DMS 273 (cell line): ENCODE data around the gene ATP13A2.
"Not testable (repeated sequence)": the region's sequence is repeated elsewhere in the genome, so short reads cannot be mapped to it uniquely, and the experiment has no call there.

Source experiments
- DNase-seq: peaks from one replicate; lab custom pipeline; 2025; ENCODE audit not compliant: unreplicated experiment; lab: John Stamatoyannopoulos, UW

Gene ATP13A2

DNA sequence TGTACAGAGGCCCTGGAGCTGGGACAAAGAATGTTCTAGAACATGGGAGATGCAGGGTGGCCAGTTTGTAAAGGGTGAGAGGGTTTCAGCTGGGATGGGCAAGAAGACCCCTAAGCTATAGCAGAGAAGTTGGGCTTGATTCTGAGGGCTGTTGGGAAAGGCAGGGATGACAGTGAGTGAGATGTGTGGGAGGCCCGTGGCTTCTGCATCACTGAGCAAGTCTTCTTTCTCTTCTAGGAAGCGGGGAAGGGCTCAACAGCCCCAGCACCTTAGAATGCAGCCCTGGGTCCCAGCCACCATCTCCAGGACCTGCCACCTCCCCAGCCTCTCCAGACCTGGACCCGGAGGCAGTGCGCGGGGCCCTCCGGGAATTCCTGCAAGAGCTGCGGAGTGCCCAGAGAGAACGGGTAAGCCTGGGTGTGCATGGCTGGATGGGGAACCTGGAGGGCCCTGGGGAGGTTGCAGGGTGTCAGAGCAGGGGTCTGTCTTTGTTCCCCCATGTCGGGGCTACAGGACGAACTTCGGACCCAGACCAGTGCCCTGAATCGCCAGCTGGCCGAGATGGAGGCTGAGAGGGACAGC is 46.2 kb downstream of the ATP13A2 start:
- no peak for DNase-seq

DNA sequence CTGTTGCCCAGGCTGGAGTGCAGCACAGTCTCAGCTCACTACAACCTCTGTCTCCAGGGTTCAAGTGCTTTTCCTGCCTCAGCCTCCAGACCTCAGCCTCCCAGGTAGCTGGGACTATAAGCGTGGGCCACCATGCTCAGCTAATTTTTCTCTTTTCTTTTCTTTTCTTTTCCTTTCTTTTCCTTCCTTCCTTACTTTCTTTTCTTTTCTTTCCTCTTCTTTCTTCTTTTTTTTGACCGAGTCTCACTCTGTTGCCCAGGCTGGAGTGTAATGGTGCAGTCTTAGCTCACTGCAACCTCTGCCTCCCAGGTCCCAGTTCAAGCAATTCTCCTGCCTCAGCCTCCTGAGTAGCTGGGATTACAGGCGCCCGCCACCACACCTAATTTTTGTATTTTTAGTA is 47.6 kb downstream of the ATP13A2 start:
- DNase-seq: not testable (repeated sequence)

DNA sequence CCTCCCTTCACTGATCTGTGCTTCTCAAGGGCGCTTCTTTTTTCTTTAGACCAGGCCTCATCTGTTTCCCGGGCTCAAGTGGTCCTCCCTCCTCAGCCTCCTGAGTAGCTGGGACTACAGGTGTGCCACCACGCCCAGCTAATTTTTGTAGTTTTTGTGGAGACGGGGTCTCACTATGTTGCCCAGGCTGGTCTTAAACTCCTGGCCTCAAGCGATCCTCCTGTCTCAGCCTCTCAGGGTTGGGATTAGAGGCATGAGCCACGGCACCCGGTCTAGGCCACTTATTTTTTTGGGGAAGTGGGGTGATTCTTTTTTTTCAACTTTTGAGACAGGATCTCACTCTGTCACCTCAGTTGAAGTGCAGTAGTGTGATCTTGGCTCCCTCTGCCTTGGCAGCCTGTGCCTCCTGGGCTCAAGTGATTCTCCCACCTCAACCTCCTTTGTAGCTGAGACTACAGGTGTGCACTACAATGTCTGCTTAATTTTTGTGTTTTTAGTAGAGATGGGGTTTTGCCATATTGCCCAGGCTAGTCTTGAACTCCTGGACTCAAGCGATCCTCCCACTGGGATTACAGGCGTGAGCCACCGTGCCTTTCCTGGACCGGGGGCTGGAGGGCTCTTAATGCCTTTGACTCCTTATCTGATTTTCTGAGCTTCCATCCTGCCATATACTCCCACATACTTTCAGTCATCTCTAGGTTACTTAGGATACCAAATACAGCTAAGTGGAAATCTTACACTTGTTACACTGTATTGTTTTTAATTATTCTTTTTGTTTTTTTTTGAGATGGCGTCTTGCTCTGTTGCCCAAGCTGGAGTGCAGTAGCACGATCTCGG is 50.2 kb downstream of the ATP13A2 start:
- DNase-seq: no peak

DNA sequence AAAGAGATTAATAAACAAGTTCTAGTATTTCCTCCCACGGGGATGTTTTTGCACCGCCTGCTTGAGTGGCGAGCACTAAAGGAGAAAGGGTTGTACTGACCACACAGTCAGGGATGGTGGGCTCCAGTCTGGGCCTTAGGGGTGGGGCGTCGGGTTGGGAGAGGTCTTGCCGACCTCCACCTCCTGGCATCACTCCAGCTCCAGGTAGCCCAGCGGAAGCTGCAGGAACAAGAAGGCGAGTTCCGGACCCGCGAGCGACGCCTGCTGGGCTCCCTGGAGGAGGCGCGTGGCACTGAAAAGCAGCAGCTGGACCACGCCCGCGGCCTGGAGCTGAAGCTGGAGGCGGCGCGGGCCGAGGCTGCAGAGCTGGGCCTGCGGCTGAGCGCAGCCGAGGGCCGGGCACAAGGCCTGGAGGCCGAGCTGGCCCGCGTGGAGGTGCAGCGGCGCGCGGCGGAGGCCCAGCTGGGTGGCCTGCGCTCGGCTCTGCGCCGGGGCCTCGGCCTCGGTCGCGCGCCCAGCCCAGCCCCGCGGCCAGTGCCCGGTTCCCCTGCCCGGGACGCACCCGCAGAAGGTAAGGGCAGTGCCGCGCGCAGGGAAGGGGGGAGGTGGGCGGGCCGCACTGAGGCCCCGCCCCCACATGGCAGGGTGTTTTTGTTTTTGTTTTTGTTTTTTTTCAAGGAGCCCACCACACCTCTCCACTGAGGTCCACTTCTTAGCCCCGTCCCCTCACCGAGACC is 51.0 kb downstream of the ATP13A2 start:
- DNase-seq: peak; percentile 94

DNA sequence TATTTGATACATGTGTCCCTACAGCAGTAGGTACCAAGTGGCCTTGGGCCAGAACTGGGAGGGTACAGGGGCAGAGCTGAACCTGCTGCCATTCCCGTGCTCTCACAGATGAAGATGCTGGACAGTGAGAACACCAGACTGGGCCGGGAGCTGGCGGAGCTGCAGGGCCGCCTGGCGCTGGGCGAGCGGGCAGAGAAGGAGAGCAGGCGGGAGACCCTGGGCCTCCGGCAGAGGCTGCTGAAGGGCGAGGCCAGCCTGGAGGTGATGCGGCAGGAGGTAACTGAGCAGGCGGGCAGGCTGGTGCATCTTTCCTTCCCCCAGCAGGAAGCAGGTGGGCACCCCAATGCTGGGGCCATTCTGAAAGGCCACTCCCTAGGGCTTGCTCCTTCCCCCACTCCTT is 53.3 kb downstream of the ATP13A2 start:
- no peak for DNase-seq

DNA sequence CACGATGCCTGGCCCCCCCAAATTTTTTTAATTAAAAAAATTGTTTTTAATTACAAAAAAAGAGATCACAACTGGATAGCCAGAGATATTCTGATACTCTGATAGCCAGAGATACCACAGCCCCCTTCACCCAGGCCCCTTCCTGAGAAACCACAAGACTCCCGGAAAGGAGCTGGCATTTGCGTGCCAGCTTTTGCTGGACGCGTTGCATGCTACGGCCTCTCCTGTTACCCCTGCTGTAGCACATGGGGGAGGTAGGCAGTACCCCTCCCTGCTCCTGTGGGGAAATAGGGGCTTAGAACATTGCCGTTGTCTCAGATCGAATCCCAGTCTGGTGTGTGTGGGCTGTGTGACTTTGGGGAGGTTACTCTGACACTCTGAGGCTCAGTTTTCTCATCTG is 54.0 kb downstream of the ATP13A2 start:
- no peak for DNase-seq

DNA sequence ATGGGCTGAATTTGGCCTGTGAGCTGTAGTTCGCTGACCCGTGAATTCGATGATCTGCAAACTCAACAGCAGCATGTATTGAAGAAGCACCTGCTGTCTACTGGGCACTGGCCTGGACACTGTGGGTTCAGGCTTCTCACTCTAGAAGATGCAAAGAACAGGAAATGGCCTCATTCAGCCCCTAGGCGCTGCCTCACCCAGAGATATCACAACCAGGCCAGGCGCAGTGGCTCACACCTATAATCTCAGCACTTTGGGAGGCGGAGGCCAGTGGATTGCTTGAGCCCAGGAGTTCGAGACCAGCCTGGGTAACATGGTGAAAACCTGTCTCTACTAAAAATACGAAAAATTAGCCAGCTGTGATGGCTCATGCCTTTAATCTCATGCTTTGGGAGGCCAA is 55.0 kb downstream of the ATP13A2 start:
- no peak for DNase-seq

DNA sequence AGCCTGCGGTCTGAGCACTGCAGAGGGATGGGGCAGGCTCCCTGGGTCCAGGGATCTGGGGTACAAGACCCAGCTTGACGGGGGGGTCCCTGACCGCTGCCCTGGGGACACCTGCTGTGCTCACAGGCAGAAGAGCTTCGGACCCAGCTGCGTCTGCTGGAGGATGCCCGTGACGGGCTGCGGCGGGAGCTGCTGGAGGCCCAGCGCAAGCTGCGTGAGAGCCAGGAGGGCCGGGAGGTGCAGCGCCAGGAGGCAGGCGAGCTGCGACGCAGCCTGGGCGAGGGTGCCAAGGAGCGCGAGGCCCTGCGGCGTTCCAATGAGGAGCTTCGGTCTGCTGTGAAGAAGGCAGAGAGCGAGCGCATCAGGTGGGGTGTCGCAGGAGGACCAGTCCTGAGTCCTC is 56.5 kb downstream of the ATP13A2 start:
- DNase-seq: no peak

DNA sequence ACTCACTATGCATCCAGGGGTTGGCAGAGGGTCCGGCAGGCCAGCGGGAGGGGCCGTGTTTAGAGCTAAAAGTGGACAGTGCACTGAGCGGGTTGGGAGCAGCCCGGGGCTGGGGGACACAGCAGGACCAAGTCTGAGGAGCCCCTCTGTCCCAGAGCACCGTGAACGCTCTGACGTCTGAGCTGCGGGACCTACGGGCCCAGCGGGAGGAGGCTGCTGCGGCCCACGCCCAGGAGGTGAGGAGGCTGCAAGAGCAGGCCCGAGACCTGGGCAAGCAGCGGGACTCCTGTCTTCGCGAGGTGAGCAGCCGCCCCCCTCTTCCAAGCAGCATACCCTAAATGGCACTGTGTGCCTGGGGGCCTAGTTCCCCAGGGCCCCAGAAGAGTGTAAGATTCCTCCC is 57.1 kb downstream of the ATP13A2 start:
- DNase-seq: no peak

DNA sequence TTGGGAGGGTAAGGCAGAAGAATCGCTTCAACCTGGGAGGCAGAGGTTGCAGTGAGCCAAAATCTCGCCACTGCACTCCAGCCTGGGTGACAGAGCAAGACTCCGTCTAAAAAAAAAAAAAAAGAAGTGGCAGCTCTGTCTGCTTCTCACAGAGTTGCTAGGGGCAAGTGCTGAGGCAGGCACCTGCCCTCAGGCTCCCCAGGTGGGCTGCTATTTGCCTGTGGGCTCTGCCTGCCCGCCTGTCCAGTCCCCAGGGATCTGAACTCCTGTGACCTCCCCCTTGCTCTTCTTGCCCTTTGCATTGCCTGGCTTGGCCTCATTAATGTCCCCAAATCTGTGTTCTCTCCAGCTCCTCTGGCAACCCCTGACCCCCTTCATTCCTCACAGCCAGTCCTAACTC is 59.4 kb downstream of the ATP13A2 start:
- not testable (repeated sequence) for DNase-seq

DNA sequence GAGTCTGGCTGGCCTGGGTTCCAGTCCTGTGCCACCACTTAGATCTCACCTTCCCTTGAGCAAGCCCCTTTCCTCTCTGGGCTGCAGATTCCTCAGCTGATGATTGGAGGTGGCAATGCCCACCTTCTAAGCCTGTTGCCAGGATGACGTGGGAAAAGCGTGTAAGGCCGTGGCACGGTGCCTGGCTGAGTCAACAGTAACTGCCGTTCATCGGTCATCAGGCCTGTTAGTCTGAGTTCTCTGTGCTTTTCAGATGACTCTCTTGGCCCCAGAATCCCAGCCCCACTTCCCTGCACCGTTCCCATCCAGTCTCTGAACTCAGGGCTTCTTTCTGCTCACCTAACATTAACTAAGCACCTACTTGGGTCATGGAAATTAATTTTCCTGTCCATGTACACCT is 62.7 kb downstream of the ATP13A2 start:
- DNase-seq: not testable (repeated sequence)

DNA sequence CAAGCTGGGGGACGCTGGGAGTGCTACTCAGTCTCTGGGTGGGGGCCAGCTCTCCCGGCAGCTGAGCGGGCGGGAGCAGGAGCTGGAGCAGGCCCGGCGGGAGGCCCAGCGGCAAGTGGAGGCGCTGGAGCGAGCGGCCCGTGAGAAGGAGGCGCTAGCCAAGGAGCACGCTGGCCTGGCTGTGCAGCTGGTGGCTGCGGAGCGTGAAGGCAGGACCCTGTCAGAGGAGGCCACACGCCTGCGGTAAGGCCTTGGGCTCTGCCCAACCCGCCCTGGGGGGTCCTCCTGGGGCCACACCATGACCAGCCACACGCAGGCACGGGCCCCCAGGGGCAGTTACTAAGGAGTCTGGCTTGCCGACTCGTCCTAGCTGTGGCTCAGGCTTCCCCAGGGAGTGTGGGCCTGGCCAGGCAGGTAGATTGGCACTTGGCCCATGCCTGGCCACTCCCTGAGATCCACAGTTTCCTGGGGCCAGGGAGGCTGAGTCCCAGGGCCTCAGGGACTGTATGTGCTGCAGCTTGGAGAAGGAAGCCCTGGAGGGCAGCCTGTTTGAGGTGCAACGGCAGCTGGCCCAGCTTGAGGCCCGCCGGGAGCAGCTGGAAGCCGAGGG is 63.3 kb downstream of the ATP13A2 start:
- DNase-seq: peak; percentile 81

DNA sequence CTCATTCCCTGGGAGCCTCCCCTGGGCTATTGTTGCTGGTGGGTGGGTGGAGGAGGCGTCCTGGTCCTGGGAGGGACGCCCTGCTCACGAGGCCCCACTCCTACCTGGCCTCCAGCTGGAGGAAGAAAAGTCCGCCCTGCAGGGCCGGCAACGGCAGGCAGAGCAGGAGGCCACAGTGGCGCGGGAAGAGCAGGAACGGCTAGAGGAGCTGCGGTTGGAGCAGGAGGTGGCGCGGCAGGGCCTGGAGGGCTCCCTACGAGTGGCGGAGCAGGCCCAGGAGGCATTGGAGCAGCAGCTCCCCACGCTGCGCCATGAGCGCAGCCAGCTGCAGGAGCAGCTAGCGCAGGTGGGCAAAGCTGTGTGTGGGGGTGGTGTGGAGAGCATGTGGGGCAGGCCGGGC is 65.1 kb downstream of the ATP13A2 start:
- no peak for DNase-seq

DNA sequence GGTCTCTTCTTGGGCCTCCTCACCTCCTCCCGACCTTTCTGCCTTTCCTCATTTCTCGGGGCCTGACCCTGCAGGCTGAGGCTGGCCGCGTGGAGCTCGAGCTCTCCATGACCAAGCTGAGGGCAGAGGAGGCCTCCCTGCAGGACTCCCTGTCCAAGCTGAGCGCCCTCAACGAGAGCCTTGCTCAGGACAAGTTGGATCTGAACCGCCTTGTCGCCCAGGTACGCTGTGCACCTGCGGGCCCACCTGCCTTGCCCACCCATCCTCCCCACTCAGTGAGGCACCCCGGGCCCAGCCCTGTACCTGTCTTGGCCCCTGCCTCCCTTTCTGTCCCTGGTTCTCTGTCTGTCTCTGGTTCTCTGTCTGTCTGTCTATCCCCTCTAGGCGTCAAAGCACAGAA is 65.5 kb downstream of the ATP13A2 start:
- not testable (repeated sequence) for DNase-seq

DNA sequence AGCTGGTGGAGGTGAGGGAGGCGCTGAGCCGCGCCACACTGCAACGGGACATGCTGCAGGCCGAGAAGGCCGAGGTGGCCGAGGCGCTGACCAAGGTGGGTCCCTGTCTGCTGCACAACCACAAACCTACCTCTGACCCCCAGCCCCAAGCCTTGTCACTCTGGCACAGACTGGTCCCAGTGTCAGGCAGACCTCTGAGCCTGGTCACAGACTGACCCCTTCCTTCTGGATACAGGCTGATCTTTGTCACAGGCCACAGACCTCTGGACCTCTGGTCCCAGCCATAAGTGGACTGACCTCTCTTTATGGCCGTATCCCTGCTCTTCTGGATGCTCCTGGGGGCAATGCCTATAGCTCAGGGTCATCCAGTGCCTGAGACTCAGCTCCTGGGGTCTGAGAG is 66.2 kb downstream of the ATP13A2 start:
- DNase-seq: not testable (repeated sequence)

DNA sequence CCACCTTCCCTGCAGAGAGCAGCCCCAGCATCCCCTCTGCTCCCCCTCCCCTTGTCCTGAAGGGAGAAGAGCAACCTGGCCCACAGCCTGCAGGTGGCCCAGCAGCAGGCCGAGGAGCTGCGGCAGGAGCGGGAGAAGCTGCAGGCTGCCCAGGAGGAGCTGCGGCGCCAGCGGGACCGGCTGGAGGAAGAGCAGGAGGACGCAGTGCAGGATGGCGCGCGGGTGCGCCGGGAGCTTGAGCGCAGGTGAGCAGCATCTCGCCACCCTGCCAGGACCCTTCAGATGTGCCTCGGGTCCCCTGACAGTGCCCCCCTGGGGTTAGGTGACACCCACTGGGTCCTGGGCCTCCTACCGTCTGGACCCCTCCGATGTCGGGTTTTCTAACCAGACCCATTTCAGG is 67.7 kb downstream of the ATP13A2 start:
- DNase-seq: no peak

DNA sequence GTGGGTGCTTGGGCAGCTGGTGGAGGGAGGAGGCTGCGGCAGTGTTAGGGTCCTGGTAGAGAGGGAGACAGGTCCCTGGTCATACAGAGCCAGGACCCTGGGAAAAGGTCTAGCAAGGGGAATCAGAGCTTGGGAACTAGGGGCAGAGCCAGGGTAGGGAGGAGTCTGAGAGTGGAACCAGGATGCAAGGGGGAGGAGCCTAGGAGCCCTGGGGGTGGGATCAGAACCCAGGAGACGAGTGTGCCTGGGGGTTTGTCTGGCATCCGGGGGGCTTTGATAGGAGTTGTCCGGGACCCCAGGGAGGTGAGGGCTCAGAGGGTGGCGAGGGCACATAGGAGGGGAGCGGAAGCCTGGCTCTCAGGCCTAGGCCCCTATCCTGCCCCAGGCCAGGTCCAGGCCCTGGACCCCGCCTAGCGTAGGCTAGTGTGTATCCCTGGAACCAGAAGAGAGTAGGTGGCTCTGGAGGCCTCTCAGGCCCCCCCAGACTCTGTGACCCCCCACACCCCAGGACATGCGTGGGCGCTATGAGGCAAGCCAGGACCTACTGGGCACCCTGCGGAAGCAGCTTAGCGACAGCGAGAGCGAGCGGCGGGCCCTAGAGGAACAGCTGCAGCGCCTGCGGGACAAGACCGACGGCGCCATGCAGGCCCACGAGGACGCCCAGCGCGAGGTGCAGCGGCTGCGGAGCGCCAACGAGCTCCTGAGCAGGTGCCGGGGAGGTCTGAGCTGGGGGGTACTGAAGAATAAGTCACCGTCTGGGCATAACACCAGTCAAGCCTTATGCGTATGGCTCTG is 72.1 kb downstream of the ATP13A2 start:
- DNase-seq: peak; percentile 28

DNA sequence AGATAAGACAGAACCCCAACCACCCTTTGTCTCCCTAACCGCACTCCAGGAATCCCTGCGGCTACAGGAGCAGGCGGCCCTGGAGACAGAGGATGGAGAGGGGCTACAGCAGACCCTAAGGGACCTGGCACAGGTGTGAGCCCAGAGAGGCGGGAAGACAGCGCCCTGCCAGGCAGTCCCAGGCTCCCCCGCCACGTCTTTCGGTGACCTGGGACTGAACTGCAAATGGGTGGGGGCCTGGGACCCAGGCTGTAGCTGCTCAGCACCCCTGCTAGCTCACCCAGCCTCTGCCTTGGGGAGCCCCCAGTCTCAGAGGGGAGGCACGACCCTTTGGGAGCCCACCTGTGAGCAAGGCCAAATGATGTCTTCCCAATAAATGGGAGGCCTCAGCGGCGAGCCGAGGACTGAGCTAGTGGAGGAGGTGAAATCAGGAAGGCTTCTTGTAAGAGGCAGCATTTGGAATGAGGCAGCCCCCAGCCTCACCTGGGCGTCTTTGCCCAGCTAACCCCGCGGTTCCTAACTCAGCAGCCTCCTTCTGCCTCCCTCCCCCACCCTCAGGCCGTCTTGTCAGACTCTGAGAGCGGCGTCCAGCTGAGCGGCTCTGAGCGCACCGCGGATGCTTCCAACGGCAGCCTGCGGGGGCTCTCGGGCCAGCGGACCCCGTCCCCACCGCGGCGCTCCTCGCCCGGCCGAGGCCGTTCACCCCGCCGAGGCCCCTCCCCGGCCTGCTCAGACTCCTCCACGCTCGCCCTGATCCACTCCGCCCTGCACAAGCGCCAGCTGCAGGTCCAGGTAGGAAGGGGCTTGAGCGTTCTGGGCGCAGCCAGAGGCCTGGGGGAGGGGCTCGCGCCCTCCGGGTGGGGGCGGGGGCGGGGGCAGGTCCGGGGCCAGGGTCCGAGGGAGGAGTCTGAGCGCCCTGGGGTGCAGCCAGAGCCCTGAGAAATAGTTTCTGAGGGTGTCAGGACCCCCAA is 73.1 kb downstream of the ATP13A2 start:
- DNase-seq: no peak

DNA sequence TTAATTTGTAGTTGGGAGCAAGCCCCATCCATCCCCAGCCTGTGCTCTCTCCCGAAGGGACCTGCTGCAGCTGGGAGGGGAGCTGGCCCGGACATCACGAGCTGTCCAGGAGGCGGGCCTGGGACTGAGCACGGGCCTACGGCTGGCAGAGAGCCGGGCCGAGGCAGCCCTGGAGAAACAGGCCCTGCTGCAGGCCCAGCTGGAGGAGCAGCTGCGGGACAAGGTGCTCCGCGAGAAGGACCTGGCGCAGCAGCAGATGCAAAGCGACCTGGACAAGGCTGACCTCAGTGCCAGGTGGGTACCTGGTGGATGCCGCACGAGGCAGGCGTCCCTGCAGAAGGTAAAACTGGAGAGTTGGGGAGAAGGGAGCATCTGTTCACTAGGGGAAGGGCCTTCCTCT is 75.1 kb downstream of the ATP13A2 start:
- peak; percentile 32 for DNase-seq
